Smooth muscle cell (in vitro differentiated cells): Measurements from ENCODE around the gene KCTD21. TPM values are rescaled to one million over a fixed set of nuclear protein-coding genes. Genes with fewer than 3 reads are reported as not detected.
A peak's percentile ranks its signal among the peaks of the same experiment; 100 is the strongest.

Source experiments
- DNase-seq: peaks from one replicate; lab custom pipeline; 2025; ENCODE audit not compliant: unreplicated experiment; lab: John Stamatoyannopoulos, UW
- H2AFZ ChIP-seq: fragments of 200-600 bp; sonication (generic); 2 replicates; pipeline ENCODE4 v1.6.0; 2016; ENCODE audit warnings: antibody characterized with exemption, low read depth, mild to moderate bottlenecking
- H3F3A ChIP-seq: fragments of 200-600 bp; sonication (generic); 2 replicates; pipeline ENCODE4 v1.6.0; 2017; ENCODE audit warnings: antibody characterized with exemption, low read depth
- H3K27ac ChIP-seq: fragments of 200-600 bp; sonication (generic); 2 replicates; pipeline ENCODE4 v1.5.1; 2016; ENCODE audit warnings: low read depth, mild to moderate bottlenecking
- H3K27me3 ChIP-seq: fragments of 200-600 bp; sonication (generic); 2 replicates; pipeline ENCODE4 v1.6.1; 2016; ENCODE audit warnings: low read depth, mild to moderate bottlenecking
- H3K36me3 ChIP-seq: fragments of 200-600 bp; sonication (generic); 2 replicates; pipeline ENCODE4 v1.5.1; 2016; ENCODE audit warnings: low read depth
- H3K4me1 ChIP-seq: fragments of 200-600 bp; sonication (generic); 2 replicates; pipeline ENCODE4 v1.5.1; 2016; ENCODE audit warnings: low read depth
- H3K4me2 ChIP-seq: fragments of 200-600 bp; sonication (generic); 2 replicates; pipeline ENCODE4 v1.6.0; 2016; ENCODE audit warnings: mild to moderate bottlenecking
- H3K4me3 ChIP-seq: fragments of 200-600 bp; sonication (generic); 2 replicates; pipeline ENCODE4 v1.5.1; 2016; ENCODE audit warnings: mild to moderate bottlenecking
- H3K79me2 ChIP-seq: fragments of 200-600 bp; sonication (generic); 2 replicates; pipeline ENCODE4 v1.6.0; 2016; ENCODE audit warnings: low read depth, mild to moderate bottlenecking
- H3K9ac ChIP-seq: fragments of 200-600 bp; sonication (generic); 2 replicates; pipeline ENCODE4 v1.6.0; 2016; ENCODE audit warnings: low read depth
- H3K9me3 ChIP-seq: fragments of 200-600 bp; sonication (generic); replicated peaks from 2 replicates; pipeline ENCODE4 v1.5.1; 2016; ENCODE audit warnings: low read depth
- H4K20me1 ChIP-seq: fragments of 200-600 bp; sonication (generic); 2 replicates; pipeline ENCODE4 v1.6.0; 2016; ENCODE audit warnings: low read depth
- WGBS: methylation state at CpG from one replicate; pipeline ENCODE4 v1.1.7; 2016; ENCODE audit warnings: low lambda C conversion rate; 5-methylcytosine and 5-hydroxymethylcytosine counted together
- polyA plus RNA-seq: library from polyadenylated mRNA; unstranded; fragments of >200 nt; fragmentation: Nextera tagmentation; extraction: Ambion mirVana; gene quantifications from 2 replicates; pipeline ENCODE4 v1.2.1, GENCODE V29; 2016
- total RNA-seq: library from RNA; depleted of rRNA; stranded (reverse); fragments of >200 nt; gene quantifications from 2 replicates; pipeline ENCODE4 v1.2.3, GENCODE V29; 2014
- TF ChIP-seq, protein P1 (sequence below): fragments of 200-600 bp; sonication (generic); IDR thresholded peaks from 2 replicates; pipeline ENCODE4 v1.5.1; 2017; ENCODE audit warnings: borderline replicate concordance, mild to moderate bottlenecking, antibody characterized with exemption; ENCODE audit not compliant: insufficient read depth, poor library complexity, severe bottlenecking

Gene KCTD21
- total and polyA plus RNA-seq, 2 experiments from 2014 or later: 4.9 to 23.5 TPM

DNA sequence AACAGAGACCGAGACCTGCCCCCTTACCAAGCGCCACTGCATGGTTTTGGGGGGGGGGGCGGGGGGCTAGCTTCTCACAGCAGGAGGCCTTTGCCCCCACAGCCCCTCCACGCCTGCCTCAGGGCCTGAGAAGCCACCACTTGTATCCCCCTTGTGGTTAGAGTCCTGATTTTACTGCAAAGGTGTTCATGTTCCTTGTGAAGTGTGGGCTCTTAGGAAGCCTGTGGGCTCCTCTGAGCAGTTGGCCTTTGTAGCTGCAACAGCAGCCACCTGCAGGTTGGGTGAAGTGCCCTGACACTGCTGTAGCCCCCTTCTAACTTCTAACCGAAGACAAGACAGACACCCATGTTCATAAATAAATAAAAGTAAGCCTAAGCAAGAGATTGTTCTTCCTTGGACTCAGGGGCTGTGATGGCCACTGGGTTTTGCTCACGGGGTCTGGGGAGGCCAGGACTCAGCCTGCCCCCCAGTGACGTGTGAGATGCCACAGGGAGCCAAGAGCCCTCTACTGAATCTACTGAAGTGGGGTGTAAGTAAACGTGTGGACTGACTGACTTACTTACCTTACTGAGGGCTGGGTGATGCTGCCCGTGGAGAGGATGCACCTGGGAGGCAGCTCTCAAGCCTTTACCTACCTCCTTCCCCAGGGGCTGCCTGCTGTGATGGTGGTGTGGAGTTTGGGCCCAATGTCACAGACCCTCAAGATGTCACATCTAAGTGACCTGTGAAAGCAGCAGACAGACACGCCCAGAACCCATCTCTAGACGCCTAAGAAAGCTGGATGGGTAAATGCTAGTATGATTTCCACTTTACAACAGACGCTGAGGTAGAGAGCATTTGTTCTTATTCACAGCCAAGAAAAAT, 26.1 kb upstream of the KCTD21 start:
- TF ChIP-seq, protein P1, sequence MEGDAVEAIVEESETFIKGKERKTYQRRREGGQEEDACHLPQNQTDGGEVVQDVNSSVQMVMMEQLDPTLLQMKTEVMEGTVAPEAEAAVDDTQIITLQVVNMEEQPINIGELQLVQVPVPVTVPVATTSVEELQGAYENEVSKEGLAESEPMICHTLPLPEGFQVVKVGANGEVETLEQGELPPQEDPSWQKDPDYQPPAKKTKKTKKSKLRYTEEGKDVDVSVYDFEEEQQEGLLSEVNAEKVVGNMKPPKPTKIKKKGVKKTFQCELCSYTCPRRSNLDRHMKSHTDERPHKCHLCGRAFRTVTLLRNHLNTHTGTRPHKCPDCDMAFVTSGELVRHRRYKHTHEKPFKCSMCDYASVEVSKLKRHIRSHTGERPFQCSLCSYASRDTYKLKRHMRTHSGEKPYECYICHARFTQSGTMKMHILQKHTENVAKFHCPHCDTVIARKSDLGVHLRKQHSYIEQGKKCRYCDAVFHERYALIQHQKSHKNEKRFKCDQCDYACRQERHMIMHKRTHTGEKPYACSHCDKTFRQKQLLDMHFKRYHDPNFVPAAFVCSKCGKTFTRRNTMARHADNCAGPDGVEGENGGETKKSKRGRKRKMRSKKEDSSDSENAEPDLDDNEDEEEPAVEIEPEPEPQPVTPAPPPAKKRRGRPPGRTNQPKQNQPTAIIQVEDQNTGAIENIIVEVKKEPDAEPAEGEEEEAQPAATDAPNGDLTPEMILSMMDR: no peak
- peaks cover 5% of the 10 kb centered on the region for H3K36me3 ChIP-seq
- H4K20me1 ChIP-seq: peaks cover 20% of the 10 kb centered on the region
- H3K9me3 ChIP-seq: no peaks in the 10 kb centered on the region
- H3K79me2 ChIP-seq: peaks cover 4% of the 10 kb centered on the region
- no peaks in the 10 kb centered on the region for H3K27me3 ChIP-seq
- no peak overlapping the region for H3K4me2 ChIP-seq
- no peak overlapping the region for H3K27ac ChIP-seq
- no peaks in the 10 kb centered on the region for H3K4me1 ChIP-seq
- 92% methylated on average over 11 of the region's 12 CpGs for WGBS
- no peak overlapping the region for H3K4me3 ChIP-seq
- H3K9ac ChIP-seq: no peak overlapping the region
- DNase-seq: no peak
- H3F3A ChIP-seq: no peaks in the 10 kb centered on the region
- H2AFZ ChIP-seq: no peak overlapping the region

DNA sequence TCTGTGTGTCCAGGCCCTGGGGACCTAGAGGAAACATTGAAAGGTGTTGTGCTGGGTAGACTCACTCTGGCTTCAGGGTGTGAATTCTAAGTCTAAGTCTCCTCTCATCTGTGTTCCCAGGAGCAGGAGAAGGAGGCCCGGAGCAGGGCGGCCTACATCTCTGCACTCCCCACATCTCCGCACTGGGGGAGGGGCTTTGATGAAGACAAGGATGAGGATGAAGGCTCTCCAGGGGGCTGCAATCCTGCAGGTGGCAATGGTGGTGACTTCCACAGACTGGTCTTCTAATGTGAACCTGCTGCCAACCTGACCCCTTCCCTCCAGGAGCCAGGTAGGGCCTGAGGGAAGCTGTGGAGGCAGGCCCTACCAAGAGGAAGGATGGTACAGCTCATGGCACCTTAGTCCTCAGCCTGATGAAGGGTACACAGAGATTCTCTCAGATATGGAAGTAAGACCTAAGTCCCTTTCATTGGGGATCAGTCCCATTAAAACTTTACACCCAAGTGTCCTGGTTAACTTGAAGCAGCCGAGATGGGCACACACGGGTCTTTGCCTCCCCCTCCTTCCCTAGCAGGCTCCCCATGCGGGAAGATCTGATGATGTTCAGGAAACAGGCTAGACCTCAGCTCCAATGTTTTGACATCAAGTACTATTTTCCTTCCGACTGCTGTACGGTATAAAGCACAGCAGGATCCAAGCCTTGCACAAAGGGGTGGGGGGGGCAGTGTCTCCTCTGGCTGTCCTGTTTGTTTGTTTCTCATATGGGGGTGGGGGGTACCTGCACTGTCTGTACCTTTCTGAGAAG, 25.3 kb upstream of the KCTD21 start:
- peaks cover 4% of the 10 kb centered on the region for H3K79me2 ChIP-seq
- TF ChIP-seq, protein P1: no peak
- no peak overlapping the region for H3K4me3 ChIP-seq
- H3K27ac ChIP-seq: no peak overlapping the region
- WGBS: 88% methylated on average over 8 of the region's 8 CpGs
- no peak overlapping the region for H3K9ac ChIP-seq
- H3K4me1 ChIP-seq: no peaks in the 10 kb centered on the region
- no peaks in the 10 kb centered on the region for H3F3A ChIP-seq
- H3K27me3 ChIP-seq: no peaks in the 10 kb centered on the region
- H3K36me3 ChIP-seq: peaks cover 5% of the 10 kb centered on the region
- no peak for DNase-seq
- no peak overlapping the region for H2AFZ ChIP-seq
- peaks cover 20% of the 10 kb centered on the region for H4K20me1 ChIP-seq
- H3K9me3 ChIP-seq: no peaks in the 10 kb centered on the region
- no peak overlapping the region for H3K4me2 ChIP-seq

DNA sequence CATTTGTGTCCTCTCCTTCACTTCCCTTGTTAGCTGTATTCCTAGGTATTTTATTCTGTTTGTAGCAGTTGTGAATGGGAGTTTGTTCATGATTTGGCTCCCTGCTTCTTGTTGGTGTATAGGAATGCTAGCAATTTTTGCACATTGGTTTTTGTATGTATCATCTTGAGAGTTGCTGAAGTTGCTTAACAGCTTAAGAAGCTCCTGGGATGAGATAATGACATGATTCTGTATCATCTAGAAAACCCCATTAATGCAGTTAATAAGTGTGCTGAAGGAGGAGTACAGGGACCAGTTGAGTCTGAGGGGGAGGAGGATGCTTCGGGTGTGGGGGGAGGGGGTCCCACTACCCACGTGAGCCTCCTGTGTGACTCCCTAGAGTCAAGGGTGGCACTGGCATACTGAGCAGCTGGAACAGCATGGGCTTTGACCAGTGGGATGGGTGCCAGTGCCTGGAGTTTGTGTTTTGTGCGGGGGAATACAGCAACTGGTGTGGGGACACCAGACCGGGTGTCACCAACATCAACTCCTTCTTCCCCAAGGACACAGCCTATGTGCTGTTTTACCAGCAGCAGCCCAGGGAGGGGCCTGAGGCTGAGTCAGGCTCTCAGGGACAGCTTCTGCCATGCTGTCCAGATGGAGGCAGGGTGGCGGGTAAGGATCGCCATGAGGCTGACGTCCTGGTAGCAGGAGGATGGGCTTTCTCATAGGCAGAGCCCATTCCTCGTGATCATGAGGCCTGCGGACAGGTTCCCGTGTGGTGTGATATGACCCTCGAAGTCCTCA, 24.4 kb upstream of the KCTD21 start:
- H3K4me3 ChIP-seq: no peak overlapping the region
- TF ChIP-seq, protein P1: no peak
- no peak for DNase-seq

More for the DNA sequence above, 24.4 kb upstream of the KCTD21 start:
- Histone ChIP-seq H3K4me1 (no peaks in the 10 kb centered on the region), H3F3A (no peaks in the 10 kb centered on the region), H3K9ac (no peak overlapping the region), H3K9me3 (no peaks in the 10 kb centered on the region), H2AFZ (no peak overlapping the region), H3K27me3 (no peaks in the 10 kb centered on the region), H4K20me1 (peaks cover 28% of the 10 kb centered on the region), H3K36me3 (peaks cover 5% of the 10 kb centered on the region), H3K27ac (peak overlapping the region; percentile 8), H3K79me2 (peaks cover 4% of the 10 kb centered on the region), H3K4me2 (peak overlapping the region; percentile 39)
- WGBS: 87% methylated on average over 11 of the region's 11 CpGs
